G401 (cell line): Measurements from ENCODE around the gene AS3MT. TPM values are rescaled to one million over a fixed set of nuclear protein-coding genes. Genes with fewer than 3 reads are reported as not detected.
"Not testable (repeated sequence)": the region's sequence is repeated elsewhere in the genome, so short reads cannot be mapped to it uniquely, and the experiment has no call there.

Source experiments
- DNase-seq: peaks from one replicate; pipeline ENCODE4 v3.0.0-alpha.2; 2015; ENCODE audit warnings: low spot score
- in situ Hi-C: cut with HindIII; loops from 2 replicates; pipeline ENCODE4 v1.10.0; 2016; ENCODE audit warnings: low sequenced_read_pairs, mixed read lengths
- total RNA-seq: library from RNA; depleted of rRNA; stranded (reverse); fragments of >200 nt; shearing (Covaris generic); gene quantifications from 2 replicates; pipeline ENCODE4 v1.2.3, GENCODE V29; 2014; rRNA removed

Gene AS3MT, protein sequence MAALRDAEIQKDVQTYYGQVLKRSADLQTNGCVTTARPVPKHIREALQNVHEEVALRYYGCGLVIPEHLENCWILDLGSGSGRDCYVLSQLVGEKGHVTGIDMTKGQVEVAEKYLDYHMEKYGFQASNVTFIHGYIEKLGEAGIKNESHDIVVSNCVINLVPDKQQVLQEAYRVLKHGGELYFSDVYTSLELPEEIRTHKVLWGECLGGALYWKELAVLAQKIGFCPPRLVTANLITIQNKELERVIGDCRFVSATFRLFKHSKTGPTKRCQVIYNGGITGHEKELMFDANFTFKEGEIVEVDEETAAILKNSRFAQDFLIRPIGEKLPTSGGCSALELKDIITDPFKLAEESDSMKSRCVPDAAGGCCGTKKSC
- total RNA-seq: 0.31 and 1.4 TPM in 2 replicates

DNA sequence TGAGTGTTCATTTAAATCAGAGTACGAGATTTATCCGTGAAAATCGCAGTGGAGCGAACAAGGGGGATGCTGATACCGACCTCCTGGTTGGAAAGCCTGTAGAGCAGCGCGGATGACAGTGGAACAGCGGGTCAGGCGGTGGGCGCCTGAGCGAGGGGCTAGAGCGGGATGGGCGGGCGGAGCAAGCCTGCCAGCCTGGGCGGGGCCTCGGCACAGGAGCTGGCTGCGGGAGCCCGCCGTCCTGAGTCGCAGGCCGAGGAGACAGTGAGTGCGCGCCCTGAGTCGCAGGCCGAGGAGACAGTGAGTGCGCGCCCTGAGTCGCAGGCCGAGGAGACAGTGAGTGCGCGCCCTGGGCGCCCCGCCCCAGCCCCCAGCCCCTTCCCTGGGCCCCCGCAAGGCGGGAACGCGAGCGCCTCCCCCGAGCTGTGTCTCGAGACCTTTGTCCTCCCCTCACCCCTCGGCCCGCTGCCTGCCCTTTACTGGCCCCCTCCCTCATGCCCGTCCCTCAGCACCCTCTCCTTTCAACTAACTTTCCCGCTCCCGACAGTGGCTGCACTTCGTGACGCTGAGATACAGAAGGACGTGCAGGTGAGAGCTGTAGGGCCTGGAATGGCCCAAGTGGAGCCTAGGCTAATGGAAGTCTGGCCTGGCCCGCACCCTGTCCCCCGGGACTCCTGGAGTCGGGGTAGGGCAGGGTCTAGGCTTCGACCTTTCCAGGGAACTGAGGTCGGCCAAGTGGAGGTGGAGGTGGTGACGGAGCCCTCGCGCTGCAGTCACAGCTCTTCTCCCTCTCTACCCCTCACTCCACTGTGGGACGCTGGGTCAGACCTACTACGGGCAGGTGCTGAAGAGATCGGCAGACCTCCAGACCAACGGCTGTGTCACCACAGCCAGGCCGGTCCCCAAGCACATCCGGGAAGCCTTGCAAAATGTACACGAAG is at the start of gene AS3MT:
Gene AS3MT (plus strand): TSS at position 213 of the 941 bp plus-strand sequence. CDS start 123 bp downstream, at position 336.
- DNase-seq: peak; percentile 61
- in situ Hi-C loops: no loop called here

DNA sequence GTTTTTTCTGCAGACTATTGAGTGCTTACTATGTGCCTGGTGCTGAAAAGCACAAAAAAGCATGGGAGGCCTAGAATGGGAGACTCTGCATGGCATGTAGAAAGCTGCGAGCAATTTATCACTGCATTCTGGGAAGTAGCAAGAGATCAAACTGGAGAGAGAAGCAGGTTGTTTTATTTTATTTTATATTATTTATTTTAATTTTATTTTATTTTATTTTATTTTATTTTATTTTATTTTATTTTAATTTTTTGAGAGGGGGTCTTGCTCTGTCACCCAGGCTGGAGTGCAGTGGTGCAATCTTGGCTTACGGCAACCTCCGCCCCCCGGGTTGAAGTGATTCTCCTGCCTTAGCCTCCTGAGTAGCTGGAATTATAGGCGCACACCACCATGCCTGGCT is 49.3 kb upstream of the AS3MT start:
- DNase-seq, in situ Hi-C loops: not testable (repeated sequence)

DNA sequence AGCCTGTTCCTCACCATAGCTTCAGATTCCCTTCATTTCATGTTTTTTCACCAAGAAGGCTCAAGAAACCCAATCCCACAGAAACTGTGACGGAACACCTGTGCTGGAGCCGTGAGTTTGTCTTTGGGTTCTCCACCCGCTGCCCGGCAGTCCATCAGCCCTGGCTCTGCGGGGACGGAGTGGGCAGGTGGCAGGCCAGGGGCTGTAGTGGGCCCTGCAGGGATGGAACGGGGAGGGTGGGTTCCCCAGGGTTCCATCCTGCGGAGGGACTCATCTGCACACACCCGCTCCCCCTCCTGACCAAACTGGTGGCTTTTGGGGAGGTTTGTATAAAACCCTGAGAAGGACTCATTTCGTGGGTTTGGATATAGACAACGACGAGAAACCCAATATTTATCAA is 47.0 kb upstream of the AS3MT start:
- in situ Hi-C loops: no loop called here

DNA sequence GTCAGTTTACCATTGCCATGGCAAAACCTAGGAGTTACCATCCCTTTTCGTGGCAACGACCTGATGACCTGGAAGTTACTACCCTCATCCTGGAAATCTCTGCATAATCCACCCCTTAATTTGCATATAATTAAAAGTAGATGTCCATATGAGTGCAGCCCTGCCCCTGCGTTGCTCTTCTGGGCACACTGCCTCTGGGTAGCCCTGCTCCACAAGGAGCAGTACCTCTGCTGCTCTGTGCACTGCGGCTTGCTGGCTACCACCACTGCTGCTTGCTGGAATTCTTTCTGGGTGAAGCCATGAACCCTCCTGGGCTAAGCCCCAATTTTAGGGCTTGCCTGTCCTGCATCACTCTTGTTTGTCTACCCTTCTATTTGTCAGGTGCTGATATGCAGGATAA is 44.6 kb upstream of the AS3MT start:
- in situ Hi-C loops: no loop called here
- DNase-seq: no peak

More for the DNA sequence above, 47.0 kb upstream of the AS3MT start:
- no peak for DNase-seq

DNA sequence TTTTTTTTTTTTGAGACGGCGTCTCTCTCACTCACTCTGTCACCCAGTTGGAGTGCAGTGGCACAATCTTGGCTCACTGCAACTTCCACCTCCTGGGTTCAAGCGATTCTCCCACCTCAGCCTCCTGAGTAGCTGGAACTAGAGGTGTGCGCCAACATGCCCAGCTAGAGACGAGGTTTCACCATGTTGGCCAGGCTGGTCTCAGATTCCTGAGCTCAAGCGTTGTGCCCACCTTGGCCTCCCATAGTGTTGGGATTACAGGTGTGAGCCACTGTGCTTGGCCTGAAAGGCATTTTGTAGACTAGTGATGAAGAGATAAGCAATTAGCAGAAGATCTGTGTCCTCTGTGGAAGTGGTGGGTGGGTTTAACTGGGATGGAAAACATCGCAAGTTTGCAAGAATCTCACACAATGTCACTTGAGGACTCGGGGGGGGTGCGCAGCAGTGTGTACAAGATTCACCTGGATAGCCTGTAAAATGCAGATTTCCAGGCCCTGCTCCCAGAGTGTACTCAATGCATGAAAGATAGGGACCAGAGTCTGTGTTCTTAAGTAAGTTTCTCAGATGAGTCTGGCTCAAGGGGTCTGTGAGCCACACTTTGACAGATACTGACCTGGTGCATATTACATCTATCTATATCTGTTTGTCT is 43.0 kb upstream of the AS3MT start:
- no peak for DNase-seq
- in situ Hi-C loops: no loop called here

DNA sequence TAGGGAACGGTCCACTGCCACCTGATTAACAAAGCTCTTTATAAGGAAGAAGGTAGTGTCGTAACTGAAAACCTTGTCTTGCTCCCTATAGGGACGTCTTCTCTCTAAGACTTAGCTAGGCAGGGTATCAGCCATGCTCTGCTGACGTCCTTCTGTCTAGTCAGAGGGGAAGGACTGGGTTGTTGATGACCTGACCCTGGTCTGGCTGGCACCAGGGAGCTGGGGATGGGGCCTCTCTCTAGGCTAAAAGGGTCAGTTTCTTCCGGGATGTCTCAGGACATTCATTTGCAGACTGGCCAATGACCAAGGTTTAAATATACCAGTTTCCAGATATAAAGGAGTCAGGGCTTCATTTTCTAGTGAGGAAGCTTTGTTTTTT is 41.7 kb upstream of the AS3MT start:
- in situ Hi-C loops: no loop called here
- DNase-seq: no peak

DNA sequence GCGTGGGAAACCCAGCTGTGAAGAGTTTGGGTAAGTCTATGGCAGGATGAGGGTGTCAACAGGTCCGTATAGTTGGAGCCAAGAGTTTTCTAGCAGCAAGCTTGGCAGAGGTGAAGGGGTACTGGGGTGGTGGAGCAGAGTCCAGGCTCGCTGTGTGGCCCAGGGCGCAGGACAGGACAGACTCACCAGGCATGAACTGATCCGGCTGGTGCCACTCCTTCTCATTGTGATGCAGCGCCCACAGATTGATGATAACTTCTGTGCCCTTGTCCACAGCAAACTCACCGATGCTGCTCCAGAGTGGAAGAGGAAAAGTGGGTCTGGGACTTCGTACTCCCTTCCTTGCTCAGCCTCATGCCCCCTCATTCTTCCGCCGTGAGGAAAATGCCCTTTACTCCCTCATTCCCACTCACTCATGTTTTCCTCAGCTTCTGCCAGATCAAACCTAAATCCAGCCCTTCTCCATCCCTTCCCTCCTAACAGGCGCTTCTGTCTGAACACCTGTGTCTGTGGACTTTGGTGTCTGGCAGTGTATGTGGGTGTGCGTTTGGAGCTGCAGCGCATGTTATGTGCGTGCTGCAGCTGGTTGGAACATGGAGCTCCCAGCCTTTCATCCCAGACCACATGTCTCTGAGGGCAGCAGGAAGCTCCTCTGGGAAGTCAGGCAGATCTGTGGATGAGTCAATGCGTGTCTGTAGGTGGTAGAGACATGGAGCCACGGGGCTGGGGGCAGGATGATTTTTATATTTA is 37.8 kb upstream of the AS3MT start:
- no peak for DNase-seq
- in situ Hi-C loops: loop anchor here (5.0 kb wide), 1 partner anchor 89 kb away; the partner anchor contains the start of gene WBP1L

DNA sequence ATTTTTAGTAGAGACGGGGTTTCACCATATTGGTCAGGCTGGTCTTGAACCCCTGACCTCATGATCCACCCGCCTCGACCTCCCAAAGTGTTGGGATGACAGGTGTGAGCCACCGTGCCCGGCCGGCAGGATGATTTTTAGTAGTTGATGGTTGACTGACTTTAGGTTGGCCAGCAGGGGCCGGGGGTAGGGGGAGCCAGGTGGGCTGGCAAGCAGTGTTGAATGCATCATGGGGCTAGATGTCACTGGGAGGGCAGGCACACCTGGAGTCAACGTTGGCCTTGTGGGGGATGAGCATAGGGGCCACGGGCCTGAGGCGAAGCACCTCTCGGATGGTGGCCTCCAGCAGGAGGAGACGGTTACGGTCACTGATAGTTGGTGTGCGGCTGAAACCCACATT is 37.0 kb upstream of the AS3MT start:
- no peak for DNase-seq
- in situ Hi-C loops: loop anchor here (5.0 kb wide), 1 partner anchor 90 kb away; the partner anchor contains the start of gene WBP1L

DNA sequence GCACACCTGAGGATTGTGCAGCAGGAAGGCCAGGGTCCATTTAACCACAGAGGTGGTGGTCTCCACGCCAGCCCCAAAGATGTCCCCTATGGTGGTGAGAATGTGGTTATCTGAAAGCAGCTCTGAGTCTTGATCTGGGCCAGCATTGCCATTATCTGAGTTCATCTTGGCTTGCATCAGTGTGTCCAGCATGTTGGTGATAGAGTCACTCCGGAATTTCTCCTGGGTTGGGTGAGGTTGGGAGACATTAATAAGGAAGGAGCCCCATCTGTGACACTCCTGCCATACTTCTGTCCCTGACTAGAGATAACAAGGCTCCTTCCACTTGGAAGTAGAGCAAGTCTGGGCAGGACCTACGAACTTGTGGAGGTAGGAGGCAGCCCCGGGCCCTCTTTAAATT is 36.3 kb upstream of the AS3MT start:
- in situ Hi-C loops: loop anchor here (5.0 kb wide), 1 partner anchor 91 kb away; the partner anchor contains the start of gene WBP1L
- no peak for DNase-seq

DNA sequence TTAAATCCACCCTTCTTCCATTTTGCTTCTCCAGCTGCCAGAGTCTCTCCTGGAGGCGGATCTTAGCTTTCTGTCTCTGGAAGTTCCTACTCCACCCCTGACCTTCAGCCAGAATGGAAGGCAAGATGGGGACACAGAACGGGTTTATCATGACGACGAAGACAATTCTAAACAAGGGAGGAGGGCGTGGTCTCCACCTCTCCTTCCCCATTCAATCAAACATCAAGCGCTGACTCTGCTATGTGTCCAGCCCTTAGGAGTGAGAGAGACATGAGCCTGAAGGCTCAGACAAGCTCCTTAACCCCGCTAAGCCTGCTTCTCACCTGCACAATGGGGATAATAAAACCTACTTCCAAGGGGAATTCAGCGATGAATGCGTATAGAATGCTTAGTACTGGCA is 35.1 kb upstream of the AS3MT start:
- DNase-seq: no peak
- in situ Hi-C loops: loop anchor here (5.0 kb wide), 1 partner anchor 92 kb away; the partner anchor contains the start of gene WBP1L

DNA sequence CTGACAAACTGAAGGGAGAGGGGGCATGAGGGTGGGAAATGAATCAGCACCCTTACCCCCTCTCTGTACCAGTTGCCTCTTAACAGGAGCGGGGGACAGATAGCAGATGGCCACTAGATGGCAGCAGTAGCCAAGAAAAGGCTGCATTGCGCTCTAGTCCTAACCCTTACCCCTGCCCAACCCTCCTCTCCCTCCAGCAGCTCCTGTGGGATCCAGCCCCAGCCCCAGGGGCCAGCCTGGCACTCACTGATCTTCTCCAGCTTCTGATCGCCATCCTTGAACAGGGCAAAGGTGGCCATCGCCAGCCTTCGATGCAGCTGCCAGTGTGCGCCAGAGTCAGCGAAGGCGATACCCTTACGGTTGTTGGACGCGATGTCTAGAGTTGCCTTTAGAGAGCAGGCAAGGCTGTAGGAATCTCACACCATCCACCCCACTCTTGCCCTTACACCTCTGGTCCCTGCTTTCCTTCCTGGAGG is 34.2 kb upstream of the AS3MT start:
- in situ Hi-C loops: no loop called here
- DNase-seq: peak; percentile 83

DNA sequence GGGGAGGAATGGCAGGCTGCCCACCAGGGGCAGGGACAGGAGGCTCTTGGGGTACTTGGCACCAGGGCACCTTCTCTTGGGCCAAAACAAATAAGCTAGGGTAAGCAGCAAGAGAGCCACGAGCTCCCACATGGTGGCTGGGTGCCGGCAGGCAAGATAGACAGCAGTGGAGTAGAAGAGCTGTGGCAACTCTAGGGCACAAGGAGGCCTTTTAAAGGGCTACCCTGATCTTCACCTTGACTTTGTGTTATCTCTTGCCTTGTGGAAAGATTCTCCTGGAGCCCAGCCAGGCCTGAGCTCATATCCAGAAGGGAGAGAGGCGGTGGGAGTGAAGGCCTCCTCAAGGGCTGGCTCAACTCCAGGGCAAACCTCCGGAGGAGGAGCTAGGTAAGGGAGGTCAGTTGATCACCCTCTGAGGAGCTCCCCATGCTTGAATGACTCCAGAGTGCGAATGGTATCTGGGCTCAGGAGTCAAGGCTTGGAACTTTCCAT is 32.0 kb upstream of the AS3MT start, which contains the start of gene CYP17A1:
Gene CYP17A1 (minus strand): TSS at position 184 of the 492 bp plus-strand sequence. CDS start 52 bp downstream, at position 132.
- DNase-seq: peak; percentile 25
- in situ Hi-C loops: no loop called here

DNA sequence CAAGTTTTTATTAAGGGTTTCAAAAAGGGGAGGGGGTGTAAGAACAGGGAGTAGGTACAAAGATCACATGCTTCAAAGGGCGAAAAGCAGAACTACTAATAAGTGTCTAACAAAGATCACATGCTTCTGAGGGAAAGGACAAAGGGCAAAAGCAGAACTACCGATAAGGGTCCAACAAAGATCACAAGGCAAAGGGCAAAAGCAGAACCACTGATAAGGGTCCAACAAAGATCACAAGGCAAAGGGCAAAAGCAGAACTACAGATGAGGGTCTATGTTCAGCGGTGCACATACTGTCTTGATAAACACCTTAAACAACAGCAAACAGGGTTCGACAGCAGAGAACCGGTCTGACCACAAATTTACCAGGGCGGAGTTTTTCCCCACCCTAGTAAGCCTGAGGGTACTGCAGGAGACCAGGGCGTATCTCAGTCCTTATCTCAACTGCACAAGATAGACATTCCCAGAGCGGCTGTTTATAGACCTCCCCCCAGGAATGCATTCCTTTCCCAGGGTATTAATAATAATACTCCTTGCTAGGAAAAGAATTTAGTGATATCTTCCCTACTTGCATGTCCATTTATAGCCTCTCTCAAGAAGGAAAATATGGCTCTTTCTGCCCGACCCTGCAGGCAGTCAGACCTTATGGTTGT is 30.9 kb upstream of the AS3MT start:
- in situ Hi-C loops, DNase-seq: not testable (repeated sequence)

DNA sequence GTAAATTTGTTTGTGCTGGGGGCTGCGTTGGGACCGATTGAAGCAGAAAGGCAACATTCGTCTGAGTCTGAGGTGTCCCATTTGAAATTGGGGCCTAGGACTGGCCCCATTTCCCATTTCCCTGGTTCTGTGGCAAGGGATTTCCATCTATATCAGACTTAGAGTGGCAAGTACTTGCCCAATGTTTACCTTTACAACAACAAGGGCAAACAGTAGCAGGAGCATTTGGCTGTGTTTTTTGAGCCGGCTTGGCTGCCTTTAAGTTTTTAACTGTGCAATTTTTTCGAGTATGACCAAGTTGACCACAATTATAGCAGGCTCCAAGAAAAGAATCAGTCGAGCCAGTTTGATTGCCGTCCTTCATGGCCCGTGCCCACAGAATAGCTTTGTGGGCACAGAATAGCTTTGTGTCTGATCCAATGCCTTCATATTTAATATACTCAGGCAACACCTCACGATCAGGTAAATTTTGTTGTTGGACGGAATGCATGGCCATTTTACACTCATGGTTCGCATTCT is 27.4 kb upstream of the AS3MT start:
- in situ Hi-C loops: no loop called here
- DNase-seq: no peak

DNA sequence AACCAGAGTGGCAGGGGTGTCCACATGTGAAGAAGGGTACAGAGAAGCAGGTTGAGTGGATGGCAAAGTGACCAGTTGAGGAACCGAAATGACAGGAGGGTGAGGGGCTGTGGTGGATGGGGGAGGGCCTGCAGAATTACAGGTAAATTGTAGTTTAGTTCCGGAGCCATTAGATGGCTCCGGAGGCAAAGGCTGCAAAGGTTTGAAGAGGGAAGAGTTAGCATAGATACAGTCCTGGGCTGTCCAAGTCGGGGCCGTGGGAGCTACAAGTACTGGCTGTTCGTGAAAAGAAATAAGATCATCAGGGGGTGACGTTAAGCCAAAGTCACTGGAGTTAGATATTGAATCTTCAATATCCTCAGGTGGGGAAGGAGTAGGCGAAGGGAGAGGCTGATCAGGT is 26.1 kb upstream of the AS3MT start:
- DNase-seq, in situ Hi-C loops: not testable (repeated sequence)

DNA sequence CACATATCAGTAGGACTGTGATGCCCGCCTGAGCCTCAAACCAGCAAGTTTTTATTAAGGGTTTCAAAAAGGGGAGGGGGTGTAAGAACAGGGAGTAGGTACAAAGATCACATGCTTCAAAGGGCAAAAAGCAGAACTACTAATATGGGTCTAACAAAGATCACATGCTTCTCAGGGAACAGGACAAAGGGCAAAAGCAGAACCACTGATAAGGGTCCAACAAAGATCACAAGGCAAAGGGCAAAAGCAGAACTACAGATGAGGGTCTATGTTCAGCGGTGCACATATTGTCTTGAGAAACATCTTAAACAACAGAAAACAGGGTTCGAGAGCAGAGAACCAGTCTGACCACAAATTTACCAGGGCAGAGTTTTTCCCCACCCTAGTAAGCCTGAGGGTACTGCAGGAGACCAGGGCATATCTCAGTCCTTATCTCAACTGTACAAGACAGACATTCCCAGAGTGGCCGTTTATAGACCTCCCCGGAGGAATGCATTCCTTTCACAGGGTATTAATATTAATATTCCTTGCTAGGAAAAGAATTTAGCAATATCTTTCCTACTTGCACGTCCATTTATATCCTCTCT is 25.0 kb upstream of the AS3MT start:
- in situ Hi-C loops, DNase-seq: not testable (repeated sequence)

DNA sequence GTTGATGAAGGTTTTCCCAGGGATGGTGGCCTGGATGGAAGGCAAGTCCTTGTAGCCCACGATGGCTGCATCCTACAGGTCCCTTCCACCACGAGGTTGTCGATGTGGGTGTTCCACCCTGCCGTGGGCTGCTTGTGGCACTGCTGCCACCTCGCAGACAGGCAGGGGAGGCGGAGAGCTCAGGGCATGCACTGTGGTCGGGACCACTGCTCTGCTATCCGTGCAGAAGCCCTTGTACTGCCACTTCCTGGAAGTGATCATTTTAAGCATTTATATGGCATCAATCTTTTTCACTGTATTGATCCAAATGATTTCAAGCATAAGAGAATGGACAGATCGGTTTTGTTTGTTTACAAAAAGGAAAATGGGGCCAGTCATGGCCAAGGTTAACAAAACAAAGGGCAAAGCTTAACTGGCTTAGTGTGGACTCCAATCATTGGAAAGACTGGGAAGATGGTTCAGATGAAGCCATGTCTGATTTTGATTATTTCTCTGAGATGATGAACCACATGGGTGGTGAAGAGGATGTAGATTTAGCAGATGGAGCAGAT is 23.8 kb upstream of the AS3MT start:
- no peak for DNase-seq
- in situ Hi-C loops: no loop called here
